DOHH2 (cell line): ENCODE data around the gene TAP2.

ENCODE experiments used
- CTCF ChIP-seq: fragments of 200-600 bp; sonication (generic); IDR thresholded peaks from one replicate; pipeline ENCODE4 v1.5.1; 2014; ENCODE audit warnings: antibody characterized with exemption, mild to moderate bottlenecking, low read depth, low read length; ENCODE audit not compliant: poor library complexity, severe bottlenecking
- EZH2phosphoT487 ChIP-seq: fragments of 200-600 bp; sonication (generic); IDR thresholded peaks from 2 replicates; pipeline ENCODE4 v1.6.1; 2017; ENCODE audit warnings: borderline replicate concordance, mild to moderate bottlenecking, antibody characterized with exemption, low read length, moderate library complexity, mixed read lengths

GRCh38 chr6:32830936-32831335, 7.6 kb downstream of the TAP2 start:
- TF ChIP-seq CTCF = no peak
- no peak for TF ChIP-seq EZH2phosphoT487
